ENCODE results near the gene FYB2. TPM values are rescaled to one million over a fixed set of nuclear protein-coding genes. Genes with fewer than 3 reads are reported as not detected.
"Not testable (repeated sequence)": the region's sequence is repeated elsewhere in the genome, so short reads cannot be mapped to it uniquely, and the experiment has no call there.

Gene FYB2
- total and polyA plus RNA-seq, 3 donors from 2014 or later, result 1.9 to 4.2 (median 2.0) TPM

DNA sequence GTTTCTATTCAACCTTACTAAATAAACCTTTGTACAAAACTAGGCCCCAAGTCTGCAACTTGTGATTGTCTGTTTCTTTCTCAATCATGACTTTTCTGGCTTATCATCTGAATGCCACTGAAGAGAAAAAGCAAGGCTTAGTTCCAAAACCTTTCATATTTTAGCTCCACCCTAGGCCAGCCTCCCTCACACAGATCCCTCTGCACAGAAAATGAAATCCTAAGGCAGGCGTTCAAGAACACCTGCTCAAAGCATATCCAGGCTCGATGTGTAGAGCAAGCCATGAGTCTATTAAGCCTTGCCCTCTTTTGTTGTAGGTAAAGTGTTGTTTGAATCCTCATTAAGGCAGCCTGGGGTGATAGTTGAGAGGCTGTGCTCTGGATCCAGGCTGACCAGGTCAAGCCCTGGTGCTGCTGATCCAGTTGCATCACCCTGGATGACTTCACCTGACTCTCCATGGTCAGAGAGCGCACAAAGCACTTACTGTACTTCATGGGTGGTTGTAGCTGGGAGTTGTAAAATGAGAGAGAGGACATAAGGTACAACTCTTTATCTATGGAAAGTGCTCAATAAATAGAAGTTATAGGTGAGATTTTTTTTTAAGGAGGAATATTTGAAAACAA, 39.0 kb downstream of the FYB2 start:
- Histone ChIP-seq H3K27me3 (no peaks in the 10 kb centered on the region), H3K36me3 (ENCODE audit: low read depth, missing control alignments) (no peaks in the 10 kb centered on the region), H3K4me1 (no peaks in the 10 kb centered on the region), H3K4me3 (no peak overlapping the region), H3K27ac (no peak overlapping the region), H3K9me3 (no peaks in the 10 kb centered on the region)
- intact Hi-C loops (cut with DNase I; ENCODE audit: low total_unique reads), result no loop called here
- 68 to 72% methylated on average over 3 of the region's 3 CpGs for WGBS, 2 donors
- TF ChIP-seq, protein P1, sequence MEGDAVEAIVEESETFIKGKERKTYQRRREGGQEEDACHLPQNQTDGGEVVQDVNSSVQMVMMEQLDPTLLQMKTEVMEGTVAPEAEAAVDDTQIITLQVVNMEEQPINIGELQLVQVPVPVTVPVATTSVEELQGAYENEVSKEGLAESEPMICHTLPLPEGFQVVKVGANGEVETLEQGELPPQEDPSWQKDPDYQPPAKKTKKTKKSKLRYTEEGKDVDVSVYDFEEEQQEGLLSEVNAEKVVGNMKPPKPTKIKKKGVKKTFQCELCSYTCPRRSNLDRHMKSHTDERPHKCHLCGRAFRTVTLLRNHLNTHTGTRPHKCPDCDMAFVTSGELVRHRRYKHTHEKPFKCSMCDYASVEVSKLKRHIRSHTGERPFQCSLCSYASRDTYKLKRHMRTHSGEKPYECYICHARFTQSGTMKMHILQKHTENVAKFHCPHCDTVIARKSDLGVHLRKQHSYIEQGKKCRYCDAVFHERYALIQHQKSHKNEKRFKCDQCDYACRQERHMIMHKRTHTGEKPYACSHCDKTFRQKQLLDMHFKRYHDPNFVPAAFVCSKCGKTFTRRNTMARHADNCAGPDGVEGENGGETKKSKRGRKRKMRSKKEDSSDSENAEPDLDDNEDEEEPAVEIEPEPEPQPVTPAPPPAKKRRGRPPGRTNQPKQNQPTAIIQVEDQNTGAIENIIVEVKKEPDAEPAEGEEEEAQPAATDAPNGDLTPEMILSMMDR (IDR thresholded peaks at IDR 0.05), result no peak
- TF ChIP-seq POLR2A (IDR thresholded peaks at IDR 0.05), result no peak
- no peak for DNase-seq

DNA sequence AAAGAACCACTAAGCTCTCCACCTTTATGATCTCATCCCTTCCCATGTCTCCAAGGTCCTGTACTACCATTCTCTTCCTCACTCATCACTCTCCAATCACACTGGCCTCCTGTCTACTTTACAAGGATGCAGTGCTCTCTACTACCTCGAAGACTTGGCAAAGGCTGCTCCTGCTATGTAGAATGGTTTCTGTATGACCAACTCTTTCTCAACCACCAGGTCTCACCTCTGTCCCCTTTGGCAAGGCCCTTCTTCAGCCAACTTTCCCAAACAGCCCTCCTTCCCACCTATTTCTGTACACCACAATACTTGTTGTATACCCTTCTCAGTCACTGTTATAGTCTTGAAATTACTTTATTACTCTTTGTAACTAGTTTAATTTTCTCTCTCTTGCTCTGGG, 41.2 kb downstream of the FYB2 start:
- H3K9me3 ChIP-seq, result no peaks in the 10 kb centered on the region
- no peaks in the 10 kb centered on the region for H3K36me3 ChIP-seq (ENCODE audit: low read depth, missing control alignments)
- 73 to 95% methylated on average over 1 of the region's 1 CpG for WGBS, 2 donors
- no peaks in the 10 kb centered on the region for H3K4me1 ChIP-seq
- no peak for DNase-seq
- no peaks in the 10 kb centered on the region for H3K27me3 ChIP-seq
- intact Hi-C loops (cut with DNase I; ENCODE audit: low total_unique reads), result no loop called here
- TF ChIP-seq, protein P1 (IDR thresholded peaks at IDR 0.05), result no peak
- no peak for TF ChIP-seq POLR2A (IDR thresholded peaks at IDR 0.05)
- no peak overlapping the region for H3K4me3 ChIP-seq
- no peak overlapping the region for H3K27ac ChIP-seq

DNA sequence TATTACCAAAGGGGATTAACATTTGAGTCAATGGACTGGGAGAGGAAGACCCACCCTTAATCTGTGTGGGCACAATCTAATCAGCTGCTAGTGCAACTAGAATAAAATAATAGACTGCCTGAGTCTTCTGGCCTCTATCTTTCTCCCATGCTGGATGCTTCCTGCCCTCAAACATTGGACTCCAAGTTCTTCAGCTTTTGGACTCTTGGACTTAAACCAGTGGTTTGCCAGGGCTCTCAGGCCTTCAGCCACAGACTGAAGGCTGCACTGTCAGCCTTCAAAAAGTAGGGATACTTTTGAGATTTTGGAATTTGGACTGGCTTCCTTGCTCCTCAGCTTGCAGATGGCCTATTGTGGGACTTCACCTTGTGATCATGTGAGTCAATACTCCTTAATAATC, 44.5 kb downstream of the FYB2 start:
- H3K36me3 ChIP-seq (ENCODE audit: low read depth, missing control alignments); H3K4me3 ChIP-seq; H3K27me3 ChIP-seq; DNase-seq; intact Hi-C loops (cut with DNase I; ENCODE audit: low total_unique reads); H3K27ac ChIP-seq; H3K9me3 ChIP-seq; H3K4me1 ChIP-seq: not testable (repeated sequence)

GRCh38 chr1:56774067-56774609, 45.1 kb downstream of the FYB2 start:
- DNase-seq, result no peak
- no peak overlapping the region for H3K27ac ChIP-seq
- H3K36me3 ChIP-seq (ENCODE audit: low read depth, missing control alignments), result no peaks in the 10 kb centered on the region
- TF ChIP-seq, protein P1 (IDR thresholded peaks at IDR 0.05), result no peak
- TF ChIP-seq POLR2A (IDR thresholded peaks at IDR 0.05), result no peak
- H3K4me3 ChIP-seq, result no peak overlapping the region
- intact Hi-C loops (cut with DNase I; ENCODE audit: low total_unique reads), result no loop called here
- no peaks in the 10 kb centered on the region for H3K4me1 ChIP-seq
- WGBS, 2 donors, result 77 to 79% methylated on average over 6 of the region's 6 CpGs
- H3K9me3 ChIP-seq, result no peaks in the 10 kb centered on the region
- H3K27me3 ChIP-seq, result no peaks in the 10 kb centered on the region

GRCh38 chr1:56773341-56774066, 45.7 kb downstream of the FYB2 start:
- Histone ChIP-seq H3K36me3 (ENCODE audit: low read depth, missing control alignments) (no peaks in the 10 kb centered on the region), H3K27ac (no peak overlapping the region), H3K4me1 (no peaks in the 10 kb centered on the region), H3K4me3 (no peak overlapping the region), H3K9me3 (no peaks in the 10 kb centered on the region), H3K27me3 (no peaks in the 10 kb centered on the region)
- DNase-seq, result no peak
- TF ChIP-seq, protein P1 (IDR thresholded peaks at IDR 0.05), result no peak
- TF ChIP-seq POLR2A (IDR thresholded peaks at IDR 0.05), result no peak
- intact Hi-C loops (cut with DNase I; ENCODE audit: low total_unique reads), result no loop called here
- WGBS, 2 donors, result 79 to 90% methylated on average over 2 of the region's 2 CpGs
